Activated CD8-positive, alpha-beta memory T cell treated with anti-CD3 and anti-CD28 coated beads for 24 hours (primary cell): Measurements from ENCODE around the gene CACNA1E.
"Not testable (repeated sequence)": the region's sequence is repeated elsewhere in the genome, so short reads cannot be mapped to it uniquely, and the experiment has no call there.

Source experiments
- DNase-seq: peaks from one replicate; pipeline ENCODE4 v3.0.0-alpha.2; 2020

CACNA1E gene

DNA sequence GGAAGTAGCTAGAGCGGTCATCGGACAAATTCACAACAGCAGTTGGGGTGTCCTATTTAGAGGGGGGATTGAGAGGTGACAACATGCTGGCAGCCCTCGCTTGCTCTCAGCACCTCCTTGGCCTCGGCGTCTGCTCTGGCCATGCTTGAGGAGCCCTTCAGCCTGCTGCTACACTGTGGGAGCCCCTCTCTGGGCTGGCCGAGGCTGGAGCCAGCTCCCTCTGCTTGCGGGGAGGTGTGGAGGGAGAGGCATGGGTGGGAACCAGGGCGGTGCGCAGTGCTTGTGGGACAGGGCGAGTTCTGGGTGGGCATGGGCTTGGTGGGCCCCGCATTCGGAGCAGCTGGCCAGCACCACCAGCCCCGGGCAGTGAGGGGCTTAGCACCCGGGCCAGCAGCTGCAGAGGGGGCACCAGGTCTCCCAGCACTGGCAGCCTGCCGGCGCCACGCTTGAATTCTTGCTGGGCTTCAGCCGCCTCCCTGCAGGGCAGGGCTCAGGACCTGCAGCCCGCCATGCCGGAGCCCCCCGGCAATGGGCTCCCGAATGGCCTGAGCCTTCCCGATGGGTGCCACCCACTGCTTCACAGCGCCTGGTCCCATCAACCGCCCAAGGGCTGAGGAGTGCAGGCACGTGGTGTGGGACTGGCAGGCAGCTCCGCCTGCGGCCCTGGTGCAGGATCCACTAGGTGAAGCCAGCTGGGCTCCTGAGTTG is 349.0 kb downstream of the CACNA1E start:
- DNase-seq: not testable (repeated sequence)

DNA sequence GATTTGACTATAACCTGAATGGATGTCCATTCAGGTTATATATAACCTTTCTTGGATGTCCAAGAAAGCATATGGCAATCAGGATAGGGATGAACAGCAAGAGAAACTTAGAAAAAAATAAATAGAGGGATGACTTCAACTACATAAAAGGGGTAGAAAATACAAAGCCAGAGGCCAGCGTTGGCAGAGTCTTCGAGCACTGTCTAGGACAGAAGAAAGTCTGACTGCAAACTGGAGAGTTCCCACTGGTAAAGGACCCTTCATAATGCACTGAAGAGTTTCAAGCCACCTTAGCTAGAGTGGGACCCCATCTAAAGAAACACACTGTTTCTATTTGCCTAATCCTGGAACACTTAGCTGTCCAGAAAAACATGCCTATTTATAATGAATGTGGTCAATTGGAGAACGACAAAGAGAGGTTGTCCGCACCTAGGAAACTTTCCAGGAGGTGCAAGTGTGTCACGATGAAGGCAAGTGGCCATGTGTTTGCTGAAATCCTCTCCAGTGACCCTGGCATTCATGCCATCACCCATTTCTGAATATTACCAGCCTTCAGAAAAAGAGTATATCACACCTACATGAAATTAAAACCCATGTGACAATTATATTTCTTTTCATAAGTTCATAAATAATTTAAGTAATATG is 362.8 kb downstream of the CACNA1E start:
- DNase-seq: no peak

DNA sequence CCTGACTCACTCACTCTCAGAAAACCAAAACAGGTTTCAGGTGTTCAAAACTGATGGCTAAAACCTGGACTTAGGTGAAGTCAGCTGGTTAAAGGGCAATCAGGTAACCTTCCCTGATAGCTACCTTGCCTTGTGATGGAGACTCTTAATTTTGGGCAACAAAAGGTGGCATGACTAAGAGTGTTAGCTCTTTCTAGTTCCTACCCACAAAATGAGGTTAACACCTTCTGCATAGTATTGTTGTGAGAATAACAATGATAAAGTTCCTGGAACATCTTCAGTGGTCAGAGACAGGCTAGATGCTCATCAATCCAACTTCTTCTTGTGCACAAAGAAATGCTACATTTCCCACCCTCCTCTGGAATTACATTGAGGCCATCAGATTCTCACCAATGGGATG is 363.4 kb downstream of the CACNA1E start:
- no peak for DNase-seq

DNA sequence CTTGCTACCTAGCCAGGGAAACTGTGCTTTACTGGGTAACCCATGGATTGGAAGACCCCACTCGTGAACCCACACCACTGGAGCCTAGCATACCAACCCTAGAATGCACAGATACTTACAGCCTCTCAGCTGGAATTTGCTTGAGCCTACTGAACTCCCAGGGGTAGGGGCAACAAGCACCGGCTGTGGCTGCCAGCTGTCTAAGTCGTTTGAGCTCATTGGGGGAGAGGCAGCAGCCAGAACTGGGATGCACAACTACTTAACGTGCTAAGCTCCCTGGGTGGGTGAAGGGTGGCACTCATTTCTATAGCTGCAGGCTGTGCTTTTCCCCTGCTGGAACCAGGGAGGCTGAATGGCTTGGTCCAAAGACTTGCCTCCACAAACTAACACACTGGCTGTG is 365.8 kb downstream of the CACNA1E start:
- DNase-seq: no peak

DNA sequence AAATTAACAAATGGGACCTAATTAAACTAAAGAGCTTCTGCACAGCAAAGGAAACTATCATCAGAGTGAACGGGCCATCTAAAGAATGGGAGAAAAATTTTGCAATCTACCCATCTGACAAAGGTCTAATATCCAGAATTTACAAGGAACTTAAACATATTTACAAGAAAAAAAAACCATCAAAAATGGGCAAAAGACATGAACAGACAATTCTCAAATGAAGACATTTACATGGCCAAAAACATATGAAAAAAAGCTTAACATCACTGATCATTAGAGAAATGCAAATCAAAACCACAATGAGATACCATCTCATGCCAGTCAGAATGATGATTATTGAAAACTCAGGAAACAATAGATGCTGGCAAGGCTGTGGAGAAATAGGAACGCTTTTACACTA is 370.9 kb downstream of the CACNA1E start:
- not testable (repeated sequence) for DNase-seq

DNA sequence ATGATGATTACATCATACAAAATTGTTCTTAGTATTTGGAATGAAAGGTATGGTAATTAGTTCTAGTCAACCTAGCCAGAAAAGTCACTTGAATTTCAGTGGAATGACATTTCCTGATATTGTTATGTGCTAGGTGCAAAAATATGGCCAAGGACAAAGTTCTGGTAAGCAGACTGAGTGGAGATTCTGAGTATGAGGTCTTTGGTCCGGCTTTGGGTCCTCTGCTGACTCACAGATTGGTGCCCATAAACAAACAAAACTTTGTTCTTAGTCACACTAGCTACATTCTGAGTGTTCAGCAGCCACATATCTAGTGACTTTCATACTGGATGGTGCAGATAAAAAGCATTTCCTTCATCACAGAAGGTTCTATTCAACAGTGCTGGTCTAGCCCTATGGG is 372.1 kb downstream of the CACNA1E start:
- no peak for DNase-seq
